SK-N-SH (cell line): ENCODE results near the gene EBF3. TPM values are rescaled to one million over a fixed set of nuclear protein-coding genes. Genes with fewer than 3 reads are reported as not detected.

Experiments
- CTCF ChIA-PET: fragments of 300-600, 350-600 bp; formaldehyde crosslinking; extraction: SDS; loops from one replicate; lab custom pipeline; 2021; lab: Yijun Ruan, JAX
- POLR2A ChIA-PET: fragments of 350-600 bp; sonication (Branson Sonifier 250); formaldehyde crosslinking; extraction: SDS; loops from one replicate; lab custom pipeline; 2020; ENCODE audit warnings: antibody characterized with exemption, inconsistent platforms; lab: Yijun Ruan, JAX
- DNase-seq: peaks from one replicate; pipeline ENCODE4 v3.0.0; 2012
- H2AFZ ChIP-seq: fragments of 200-600 bp; sonication (generic); 2 replicates; pipeline ENCODE4 v1.8.1; 2016; ENCODE audit warnings: antibody characterized with exemption, mild to moderate bottlenecking, low read depth
- H3F3A ChIP-seq: fragments of 200-600 bp; sonication (generic); replicated peaks from 2 replicates; pipeline ENCODE3; 2016; ENCODE audit warnings: antibody characterized with exemption, mild to moderate bottlenecking; ENCODE audit not compliant: insufficient read depth
- H3K27ac ChIP-seq, 2 experiments: fragments of 200-500 bp in 1 of 2; fragments of 200-600 bp in 1 of 2; sonication (Bioruptor generic) in 1 of 2; sonication (generic), shearing (Covaris generic) in 1 of 2; 2 replicates each; pipeline versions ENCODE4 v1.5.1 to v1.6.1; 2014 to 2016; ENCODE audit warnings: low read depth in 2 of 2, inconsistent platforms in 1 of 2, low read length in 1 of 2, mild to moderate bottlenecking in 1 of 2, mixed read lengths in 1 of 2
- H3K27me3 ChIP-seq: fragments of 200-600 bp; sonication (generic), shearing (Covaris generic); 2 replicates; pipeline ENCODE4 v1.6.1; 2016; ENCODE audit warnings: mixed run types; ENCODE audit not compliant: insufficient read depth
- H3K36me3 ChIP-seq, 2 experiments: fragments of 200-500 bp in 1 of 2; fragments of 200-600 bp in 1 of 2; sonication (Bioruptor generic) in 1 of 2; sonication (generic) in 1 of 2; replicated peaks in 1 of 2; 2 replicates each; pipeline versions ENCODE3 to v1.5.1; 2014 to 2016; ENCODE audit warnings: low read length in 1 of 2, mild to moderate bottlenecking in 1 of 2; ENCODE audit not compliant: insufficient read depth in 2 of 2, control insufficient read depth in 1 of 2
- H3K4me1 ChIP-seq, 2 experiments: fragments of 200-500 bp in 1 of 2; fragments of 200-600 bp in 1 of 2; sonication (Bioruptor generic) in 1 of 2; sonication (generic), shearing (Covaris generic) in 1 of 2; 2 replicates each; pipeline versions ENCODE4 v1.5.1 to v1.6.1; 2014 to 2016; ENCODE audit warnings: low read depth in 1 of 2, low read length in 1 of 2, mixed run types in 1 of 2; ENCODE audit not compliant: insufficient read depth in 2 of 2, control insufficient read depth in 1 of 2
- H3K4me2 ChIP-seq: fragments of 200-600 bp; sonication (generic), shearing (Covaris generic); 2 replicates; pipeline ENCODE4 v1.6.1; 2017; ENCODE audit warnings: mixed run types
- H3K4me3 ChIP-seq, 2 experiments: fragments of 200-500 bp in 1 of 2; fragments of 200-600 bp in 1 of 2; sonication (Bioruptor generic) in 1 of 2; sonication (generic), shearing (Covaris generic) in 1 of 2; 2 replicates each; pipeline versions ENCODE4 v1.5.1 to v1.8.1; 2014 to 2016; ENCODE audit warnings: low read depth in 2 of 2, inconsistent platforms in 1 of 2, low read length in 1 of 2, mild to moderate bottlenecking in 1 of 2, mixed read lengths in 1 of 2, moderate library complexity in 1 of 2
- H3K79me2 ChIP-seq: fragments of 200-600 bp; sonication (generic); 2 replicates; pipeline ENCODE4 v1.8.1; 2017; ENCODE audit warnings: mild to moderate bottlenecking; ENCODE audit not compliant: insufficient read depth
- H3K9ac ChIP-seq: fragments of 200-600 bp; sonication (generic); 2 replicates; pipeline ENCODE4 v1.6.1; 2017; ENCODE audit warnings: mixed run types
- H3K9me2 ChIP-seq: fragments of 200-600 bp; sonication (generic); 2 replicates; pipeline ENCODE4 v1.6.1; 2017; ENCODE audit warnings: mixed run types
- H3K9me3 ChIP-seq: fragments of 200-600 bp; sonication (generic); 2 replicates; pipeline ENCODE4 v1.6.1; 2017; ENCODE audit warnings: mixed run types, mild to moderate bottlenecking, moderate library complexity
- H4K20me1 ChIP-seq: fragments of 200-600 bp; sonication (generic); 2 replicates; pipeline ENCODE4 v1.6.1; 2017; ENCODE audit warnings: mild to moderate bottlenecking, mixed run types; ENCODE audit not compliant: insufficient read depth
- CHD2 ChIP-seq: fragments of 150-350 bp; IDR thresholded peaks from 2 replicates; pipeline ENCODE4 v1.6.1; 2018; ENCODE audit warnings: low read length; ENCODE audit not compliant: partially characterized antibody
- ELF1 ChIP-seq: IDR thresholded peaks from 2 replicates; pipeline ENCODE4 v1.4.0; 2012
- FOXJ3 ChIP-seq: sonication (generic); formaldehyde crosslinking; IDR thresholded peaks from 2 replicates; pipeline ENCODE4 v1.5.1; 2020; ENCODE audit warnings: mild to moderate bottlenecking, missing genetic modification reagents
- FOXM1 ChIP-seq: IDR thresholded peaks from 2 replicates; pipeline ENCODE4 v1.4.0; 2012; ENCODE audit warnings: low read depth, mild to moderate bottlenecking
- GATA2 ChIP-seq: sonication (generic); formaldehyde crosslinking; IDR thresholded peaks from 2 replicates; pipeline ENCODE4 v1.5.0; 2020; ENCODE audit warnings: mild to moderate bottlenecking, missing genetic modification reagents
- JUND ChIP-seq: IDR thresholded peaks from 2 replicates; pipeline ENCODE4 v1.4.0; 2012
- MXI1 ChIP-seq: IDR thresholded peaks from 2 replicates; pipeline ENCODE4 v1.6.1; 2012; ENCODE audit warnings: mild to moderate bottlenecking, low read depth, low read length, improper control_type of control experiment
- NRF1 ChIP-seq: IDR thresholded peaks from 2 replicates; pipeline ENCODE4 v1.6.1; 2012; ENCODE audit warnings: low read depth, mild to moderate bottlenecking, low read length
- RAD21 ChIP-seq: IDR thresholded peaks from 2 replicates; pipeline ENCODE4 v1.6.1; 2012; ENCODE audit warnings: mild to moderate bottlenecking, low read length
- RCOR1 ChIP-seq: fragments of 150-350 bp; IDR thresholded peaks from 2 replicates; pipeline ENCODE4 v1.6.1; 2017; ENCODE audit warnings: antibody characterized with exemption, low read length
- RFX5 ChIP-seq: IDR thresholded peaks from 2 replicates; pipeline ENCODE4 v1.6.1; 2012; ENCODE audit warnings: mild to moderate bottlenecking, improper control_type of control experiment, low read length
- RXRA ChIP-seq: IDR thresholded peaks from 2 replicates; pipeline ENCODE4 v1.4.0; 2012; ENCODE audit warnings: low read depth, mild to moderate bottlenecking, borderline replicate concordance
- SMC3 ChIP-seq: IDR thresholded peaks from 2 replicates; pipeline ENCODE4 v1.6.1; 2012; ENCODE audit warnings: low read depth, low read length, improper control_type of control experiment
- TAF1 ChIP-seq: IDR thresholded peaks from 2 replicates; pipeline ENCODE4 v1.6.1; 2012; ENCODE audit warnings: low read depth, mild to moderate bottlenecking, low read length, moderate library complexity, borderline replicate concordance
- TCF12 ChIP-seq: IDR thresholded peaks from 2 replicates; pipeline ENCODE4 v1.4.0; 2012
- YY1 ChIP-seq: IDR thresholded peaks from 2 replicates; pipeline ENCODE4 v1.4.0; 2012; ENCODE audit warnings: low read depth, mild to moderate bottlenecking
- whole genome bisulfite sequencing: methylation state at CpG from one replicate; pipeline ENCODE4 v1.1.6; 2017; ENCODE audit warnings: low lambda C conversion rate; 5-methylcytosine and 5-hydroxymethylcytosine counted together
- polyA plus RNA-seq, 3 experiments: library from polyadenylated mRNA; depleted of rRNA; stranded (reverse); fragments of >200 nt; gene quantifications; 2 replicates each; pipeline ENCODE4 v1.2.3, GENCODE V29; 2012
- TF ChIP-seq, protein P1 (sequence below): IDR thresholded peaks from 2 replicates; pipeline ENCODE4; 2012
- TF ChIP-seq, protein P2 (sequence below): IDR thresholded peaks from 2 replicates; pipeline ENCODE4 v1.4.0; 2012; ENCODE audit warnings: low read depth, borderline replicate concordance
- TF ChIP-seq, protein P3 (sequence below): fragments of 200-600 bp; sonication (generic); IDR thresholded peaks from 2 replicates; pipeline ENCODE4 v1.6.1; 2017; ENCODE audit warnings: antibody characterized with exemption, mild to moderate bottlenecking, moderate library complexity
- TF ChIP-seq, protein P4 (sequence below): IDR thresholded peaks from 2 replicates; pipeline ENCODE4 v1.4.0; 2012; ENCODE audit warnings: low read depth, borderline replicate concordance

Gene EBF3
- polyA plus RNA-seq, 1 of the 3 experiments (the other 2 are of a cell fraction): not detected

DNA sequence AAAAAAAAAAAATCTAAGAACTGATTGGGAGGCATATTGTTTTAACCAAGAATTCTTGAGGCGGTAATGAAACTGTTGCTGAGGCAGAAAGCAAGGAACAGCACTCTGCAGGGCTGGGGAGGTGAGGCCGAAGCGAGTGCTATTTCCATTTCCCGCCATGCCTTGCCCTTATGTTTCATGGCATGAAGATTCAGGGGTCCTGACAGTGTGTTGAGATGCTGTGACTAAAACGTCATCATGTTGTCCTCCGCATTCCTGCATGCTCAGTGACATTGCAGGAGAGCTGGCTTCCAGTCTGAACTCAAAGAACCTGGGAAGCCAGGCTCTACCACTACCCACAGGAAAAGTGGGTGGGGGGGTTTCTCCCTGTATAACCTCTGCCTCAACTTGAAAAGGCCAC is 85.2 kb downstream of the EBF3 start:
- POLR2A ChIA-PET: no interaction called here
- no peaks in the 10 kb centered on the region for H3F3A ChIP-seq
- DNase-seq: no peak
- H3K79me2 ChIP-seq: no peaks in the 10 kb centered on the region
- no peak overlapping the region for H2AFZ ChIP-seq
- no peaks in the 10 kb centered on the region for H3K36me3 ChIP-seq
- 67% methylated on average over 6 of the region's 6 CpGs for WGBS
- no peaks in the 10 kb centered on the region for H3K27me3 ChIP-seq
- TF ChIP-seq NRF1 (no peak), FOXJ3 (CRISPR knock-in tag) (no peak), ELF1 (no peak), TAF1 (no peak), FOXM1 (no peak), RCOR1 (no peak), JUND (no peak), MXI1 (no peak), CHD2 (no peak), RFX5 (no peak), RXRA (no peak), YY1 (no peak), TCF12 (no peak)
- TF ChIP-seq, protein P1, sequence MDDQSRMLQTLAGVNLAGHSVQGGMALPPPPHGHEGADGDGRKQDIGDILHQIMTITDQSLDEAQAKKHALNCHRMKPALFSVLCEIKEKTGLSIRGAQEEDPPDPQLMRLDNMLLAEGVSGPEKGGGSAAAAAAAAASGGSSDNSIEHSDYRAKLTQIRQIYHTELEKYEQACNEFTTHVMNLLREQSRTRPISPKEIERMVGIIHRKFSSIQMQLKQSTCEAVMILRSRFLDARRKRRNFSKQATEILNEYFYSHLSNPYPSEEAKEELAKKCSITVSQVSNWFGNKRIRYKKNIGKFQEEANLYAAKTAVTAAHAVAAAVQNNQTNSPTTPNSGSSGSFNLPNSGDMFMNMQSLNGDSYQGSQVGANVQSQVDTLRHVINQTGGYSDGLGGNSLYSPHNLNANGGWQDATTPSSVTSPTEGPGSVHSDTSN: no peak
- TF ChIP-seq, protein P2, sequence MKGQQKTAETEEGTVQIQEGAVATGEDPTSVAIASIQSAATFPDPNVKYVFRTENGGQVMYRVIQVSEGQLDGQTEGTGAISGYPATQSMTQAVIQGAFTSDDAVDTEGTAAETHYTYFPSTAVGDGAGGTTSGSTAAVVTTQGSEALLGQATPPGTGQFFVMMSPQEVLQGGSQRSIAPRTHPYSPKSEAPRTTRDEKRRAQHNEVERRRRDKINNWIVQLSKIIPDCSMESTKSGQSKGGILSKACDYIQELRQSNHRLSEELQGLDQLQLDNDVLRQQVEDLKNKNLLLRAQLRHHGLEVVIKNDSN: no peak
- H3K4me1 ChIP-seq: no peaks in the 10 kb centered on the region
- H3K4me2 ChIP-seq: no peak overlapping the region
- no peaks in the 10 kb centered on the region for H3K9me2 ChIP-seq
- H3K9me3 ChIP-seq: no peaks in the 10 kb centered on the region
- CTCF ChIA-PET: interaction anchor here (5.4 kb wide), 1 partner anchor 12 kb away, joined by 38 read pairs; no protein-coding TSS in a partner anchor
- no peaks in the 10 kb centered on the region for H4K20me1 ChIP-seq
- no peak overlapping the region for H3K4me3 ChIP-seq
- H3K9ac ChIP-seq: no peak overlapping the region
- H3K27ac ChIP-seq: no peak overlapping the region

DNA sequence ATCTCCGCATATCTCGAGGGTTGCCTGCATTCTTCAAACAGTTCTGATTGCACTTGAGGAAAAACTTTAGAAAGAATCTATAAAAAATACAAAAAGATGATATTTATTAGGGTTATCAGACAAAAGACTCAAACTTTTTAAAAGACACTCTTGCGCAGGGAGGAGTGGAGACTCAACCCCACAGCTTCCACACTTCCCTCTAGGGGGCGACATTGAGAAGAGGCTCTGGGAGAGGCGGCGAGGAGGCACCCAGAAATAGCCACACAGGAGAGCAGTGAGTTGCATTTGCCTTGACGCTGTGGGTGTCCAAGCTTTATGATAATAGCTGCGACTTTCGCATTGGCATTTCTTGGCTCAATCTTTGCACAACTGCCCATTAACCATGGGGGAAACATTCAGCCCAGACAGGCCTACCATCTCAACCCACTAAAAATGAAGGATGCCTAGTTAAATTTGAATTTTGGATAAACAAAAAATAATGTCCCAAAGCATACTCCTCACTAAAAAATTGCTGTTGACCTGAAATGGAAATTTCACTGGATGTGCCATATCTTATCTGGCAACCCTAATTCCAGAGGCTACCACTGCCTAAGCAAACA is 86.2 kb downstream of the EBF3 start:
- H3K79me2 ChIP-seq: no peaks in the 10 kb centered on the region
- H3K4me1 ChIP-seq: no peaks in the 10 kb centered on the region
- no peaks in the 10 kb centered on the region for H3K36me3 ChIP-seq
- H3K27me3 ChIP-seq: no peaks in the 10 kb centered on the region
- H3K4me3 ChIP-seq: no peak overlapping the region
- H2AFZ ChIP-seq: no peak overlapping the region
- no peaks in the 10 kb centered on the region for H3K9me3 ChIP-seq
- H3F3A ChIP-seq: no peaks in the 10 kb centered on the region
- POLR2A ChIA-PET: no interaction called here
- H3K4me2 ChIP-seq: no peak overlapping the region
- no peaks in the 10 kb centered on the region for H4K20me1 ChIP-seq
- no peaks in the 10 kb centered on the region for H3K9me2 ChIP-seq
- 65% methylated on average over 9 of the region's 9 CpGs for WGBS
- DNase-seq: peak; percentile 50
- no peak overlapping the region for H3K27ac ChIP-seq
- H3K9ac ChIP-seq: no peak overlapping the region
- TF ChIP-seq SMC3 (no peak), MXI1 (no peak), TCF12 (no peak), GATA2 (no peak), RAD21 (peak; percentile 18; the same call in 1 of the 2 replicates)
- TF ChIP-seq, protein P3, sequence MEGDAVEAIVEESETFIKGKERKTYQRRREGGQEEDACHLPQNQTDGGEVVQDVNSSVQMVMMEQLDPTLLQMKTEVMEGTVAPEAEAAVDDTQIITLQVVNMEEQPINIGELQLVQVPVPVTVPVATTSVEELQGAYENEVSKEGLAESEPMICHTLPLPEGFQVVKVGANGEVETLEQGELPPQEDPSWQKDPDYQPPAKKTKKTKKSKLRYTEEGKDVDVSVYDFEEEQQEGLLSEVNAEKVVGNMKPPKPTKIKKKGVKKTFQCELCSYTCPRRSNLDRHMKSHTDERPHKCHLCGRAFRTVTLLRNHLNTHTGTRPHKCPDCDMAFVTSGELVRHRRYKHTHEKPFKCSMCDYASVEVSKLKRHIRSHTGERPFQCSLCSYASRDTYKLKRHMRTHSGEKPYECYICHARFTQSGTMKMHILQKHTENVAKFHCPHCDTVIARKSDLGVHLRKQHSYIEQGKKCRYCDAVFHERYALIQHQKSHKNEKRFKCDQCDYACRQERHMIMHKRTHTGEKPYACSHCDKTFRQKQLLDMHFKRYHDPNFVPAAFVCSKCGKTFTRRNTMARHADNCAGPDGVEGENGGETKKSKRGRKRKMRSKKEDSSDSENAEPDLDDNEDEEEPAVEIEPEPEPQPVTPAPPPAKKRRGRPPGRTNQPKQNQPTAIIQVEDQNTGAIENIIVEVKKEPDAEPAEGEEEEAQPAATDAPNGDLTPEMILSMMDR: 0 out of 2 replicates have a peak, but pooled peaks have one; percentile 13
- TF ChIP-seq, protein P4, sequence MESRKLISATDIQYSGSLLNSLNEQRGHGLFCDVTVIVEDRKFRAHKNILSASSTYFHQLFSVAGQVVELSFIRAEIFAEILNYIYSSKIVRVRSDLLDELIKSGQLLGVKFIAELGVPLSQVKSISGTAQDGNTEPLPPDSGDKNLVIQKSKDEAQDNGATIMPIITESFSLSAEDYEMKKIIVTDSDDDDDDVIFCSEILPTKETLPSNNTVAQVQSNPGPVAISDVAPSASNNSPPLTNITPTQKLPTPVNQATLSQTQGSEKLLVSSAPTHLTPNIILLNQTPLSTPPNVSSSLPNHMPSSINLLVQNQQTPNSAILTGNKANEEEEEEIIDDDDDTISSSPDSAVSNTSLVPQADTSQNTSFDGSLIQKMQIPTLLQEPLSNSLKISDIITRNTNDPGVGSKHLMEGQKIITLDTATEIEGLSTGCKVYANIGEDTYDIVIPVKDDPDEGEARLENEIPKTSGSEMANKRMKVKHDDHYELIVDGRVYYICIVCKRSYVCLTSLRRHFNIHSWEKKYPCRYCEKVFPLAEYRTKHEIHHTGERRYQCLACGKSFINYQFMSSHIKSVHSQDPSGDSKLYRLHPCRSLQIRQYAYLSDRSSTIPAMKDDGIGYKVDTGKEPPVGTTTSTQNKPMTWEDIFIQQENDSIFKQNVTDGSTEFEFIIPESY: no peak
- CTCF ChIA-PET: interaction anchor here (0.6 to 2.7 kb wide), 6 partner anchors 11 to 234 kb away, joined by 3 to 13 read pairs (median 4); no protein-coding TSS in a partner anchor
